ENCODE measurements around the gene SMARCA2.

DNA sequence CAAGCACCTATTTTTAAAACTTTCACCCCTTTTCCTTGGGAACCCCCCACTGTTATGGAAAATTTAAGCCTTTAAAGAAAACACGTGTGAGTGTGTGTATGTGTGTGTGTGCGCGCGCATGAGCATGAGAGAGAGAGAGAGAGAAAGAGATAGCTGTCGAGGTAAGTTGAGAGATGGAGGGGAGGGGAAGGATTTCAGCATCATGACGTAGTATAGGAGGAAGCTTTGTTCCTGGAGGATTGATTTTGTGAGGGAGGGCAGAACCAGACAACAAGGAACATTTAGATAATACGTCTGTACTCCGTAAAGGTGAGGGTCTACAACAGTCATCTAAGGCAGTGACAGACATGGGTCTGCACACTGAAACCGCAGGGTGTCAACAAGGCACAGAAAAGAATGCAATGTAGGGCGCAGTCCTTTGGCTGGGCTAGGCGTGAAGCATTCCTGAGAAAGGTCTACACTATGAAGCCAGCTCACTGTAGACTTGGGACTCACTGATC, 227.7 kb downstream of the SMARCA2 start:
- no peak for TF ChIP-seq POLR2A (IDR thresholded peaks at IDR 0.05; ENCODE audit: low read length)
- no peak for TF ChIP-seq GATA1 (IDR thresholded peaks at IDR 0.05; ENCODE audit: low read depth, low read length)

Measured in erythroblast (primary cell).